ENCODE data around the gene SYT17.

Gene SYT17

GRCh38 chr16:19269098-19269497, 101.1 kb downstream of the SYT17 start:
- no peak for DNase-seq

- no peak for DNase-seq
Observed at GRCh38 chr16:19274165-19274797, 106.2 kb downstream of the SYT17 start.

GRCh38 chr16:19278403-19278802, 110.4 kb downstream of the SYT17 start:
- no peak for DNase-seq

GRCh38 chr16:19281246-19281645, 113.2 kb downstream of the SYT17 start:
- no peak for DNase-seq

- no peak for DNase-seq
Observed at GRCh38 chr16:19282101-19282500, 114.1 kb downstream of the SYT17 start.

GRCh38 chr16:19283637-19284036, 115.6 kb downstream of the SYT17 start:
- no peak for DNase-seq

- DNase-seq = no peak
Observed at GRCh38 chr16:19284207-19284606, 116.2 kb downstream of the SYT17 start.

- DNase-seq = no peak
Observed at GRCh38 chr16:19285431-19285830, 117.4 kb downstream of the SYT17 start, which contains the start of gene CLEC19A. Gene CLEC19A (plus strand): TSS chr16:19285731. CDS start chr16:19285852, 121 bp downstream.

- DNase-seq = no peak
Observed at GRCh38 chr16:19286827-19287226, 118.8 kb downstream of the SYT17 start.

GRCh38 chr16:19287241-19287640, 119.2 kb downstream of the SYT17 start:
- no peak for DNase-seq

- no peak for DNase-seq
Observed at GRCh38 chr16:19288872-19289799, 121.1 kb downstream of the SYT17 start.

- DNase-seq = no peak
Observed at GRCh38 chr16:19289811-19290485, 121.9 kb downstream of the SYT17 start.

GRCh38 chr16:19290860-19291259, 122.8 kb downstream of the SYT17 start:
- no peak for DNase-seq

GRCh38 chr16:19291475-19291874, 123.4 kb downstream of the SYT17 start:
- no peak for DNase-seq

- DNase-seq = no peak
Observed at GRCh38 chr16:19292186-19292585, 124.1 kb downstream of the SYT17 start.

- no peak for DNase-seq
Observed at GRCh38 chr16:19294156-19294649, 126.2 kb downstream of the SYT17 start.

- DNase-seq = no peak
Observed at GRCh38 chr16:19295393-19295792, 127.4 kb downstream of the SYT17 start.

GRCh38 chr16:19297454-19297853, 129.4 kb downstream of the SYT17 start:
- DNase-seq = no peak

GRCh38 chr16:19299565-19299964, 131.5 kb downstream of the SYT17 start:
- no peak for DNase-seq

GRCh38 chr16:19301931-19302330, 133.9 kb downstream of the SYT17 start:
- DNase-seq = no peak

GRCh38 chr16:19304750-19305149, 136.7 kb downstream of the SYT17 start:
- DNase-seq = no peak

GRCh38 chr16:19305443-19305842, 137.4 kb downstream of the SYT17 start:
- DNase-seq = no peak

- DNase-seq = no peak
Observed at GRCh38 chr16:19307587-19308241, 139.7 kb downstream of the SYT17 start.
